ENCODE data around the gene GINS2. TPM values are rescaled to one million over a fixed set of nuclear protein-coding genes. Genes with fewer than 3 reads are reported as not detected.

The GINS2 gene
- total and polyA plus RNA-seq, 2 experiments from 2014 or later: 8.9 to 26.5 TPM

DNA sequence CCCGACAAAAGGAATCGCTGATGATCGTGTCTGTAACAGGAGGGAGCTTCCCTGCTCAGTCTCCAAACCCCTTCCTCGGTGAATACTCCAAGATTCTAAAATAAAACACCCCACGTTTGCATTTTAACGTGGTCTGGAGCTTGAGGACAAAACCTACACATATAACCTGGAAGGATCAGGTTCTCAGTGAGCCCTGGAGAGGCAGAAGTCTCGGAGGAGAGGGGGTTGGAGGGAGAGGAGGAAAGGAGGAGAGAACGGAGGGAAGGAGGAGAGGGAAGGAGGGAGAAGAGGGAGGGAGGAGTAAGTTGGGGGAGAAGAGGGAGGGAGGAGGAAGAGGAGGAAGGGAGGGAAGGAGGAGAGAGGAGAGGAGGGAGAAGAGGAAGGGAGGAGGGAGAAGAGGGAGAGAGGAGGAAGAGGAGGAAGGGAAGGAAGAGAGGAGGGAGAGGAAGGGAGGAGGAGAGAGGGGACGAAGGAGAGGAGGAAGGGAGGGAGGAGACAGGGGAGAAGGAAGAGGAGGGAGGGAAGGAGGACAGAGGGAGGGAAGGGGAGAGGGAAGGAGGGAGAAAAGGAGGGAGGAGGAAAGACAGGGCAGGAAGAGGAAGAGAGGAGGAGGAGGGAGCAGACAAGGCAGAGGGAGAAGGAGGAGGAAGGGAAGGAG, 27.4 kb upstream of the GINS2 start:
- H3K27me3 ChIP-seq: peaks cover 26% of the 10 kb centered on the region
- no peak overlapping the region for H3K27ac ChIP-seq
- no peak for DNase-seq (ENCODE audit: low read depth in 1 of 2, low spot score in 1 of 2)
- no peaks in the 10 kb centered on the region for H3K9me3 ChIP-seq (ENCODE audit: low read depth)
- H3K4me1 ChIP-seq (ENCODE audit: low read depth): peaks cover 3% of the 10 kb centered on the region
- TF ChIP-seq, protein P1, sequence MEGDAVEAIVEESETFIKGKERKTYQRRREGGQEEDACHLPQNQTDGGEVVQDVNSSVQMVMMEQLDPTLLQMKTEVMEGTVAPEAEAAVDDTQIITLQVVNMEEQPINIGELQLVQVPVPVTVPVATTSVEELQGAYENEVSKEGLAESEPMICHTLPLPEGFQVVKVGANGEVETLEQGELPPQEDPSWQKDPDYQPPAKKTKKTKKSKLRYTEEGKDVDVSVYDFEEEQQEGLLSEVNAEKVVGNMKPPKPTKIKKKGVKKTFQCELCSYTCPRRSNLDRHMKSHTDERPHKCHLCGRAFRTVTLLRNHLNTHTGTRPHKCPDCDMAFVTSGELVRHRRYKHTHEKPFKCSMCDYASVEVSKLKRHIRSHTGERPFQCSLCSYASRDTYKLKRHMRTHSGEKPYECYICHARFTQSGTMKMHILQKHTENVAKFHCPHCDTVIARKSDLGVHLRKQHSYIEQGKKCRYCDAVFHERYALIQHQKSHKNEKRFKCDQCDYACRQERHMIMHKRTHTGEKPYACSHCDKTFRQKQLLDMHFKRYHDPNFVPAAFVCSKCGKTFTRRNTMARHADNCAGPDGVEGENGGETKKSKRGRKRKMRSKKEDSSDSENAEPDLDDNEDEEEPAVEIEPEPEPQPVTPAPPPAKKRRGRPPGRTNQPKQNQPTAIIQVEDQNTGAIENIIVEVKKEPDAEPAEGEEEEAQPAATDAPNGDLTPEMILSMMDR (IDR thresholded peaks at IDR 0.05; ENCODE audit: low read depth, low read length): no peak
- no peaks in the 10 kb centered on the region for H3K36me3 ChIP-seq
- no peak overlapping the region for H3K4me3 ChIP-seq

DNA sequence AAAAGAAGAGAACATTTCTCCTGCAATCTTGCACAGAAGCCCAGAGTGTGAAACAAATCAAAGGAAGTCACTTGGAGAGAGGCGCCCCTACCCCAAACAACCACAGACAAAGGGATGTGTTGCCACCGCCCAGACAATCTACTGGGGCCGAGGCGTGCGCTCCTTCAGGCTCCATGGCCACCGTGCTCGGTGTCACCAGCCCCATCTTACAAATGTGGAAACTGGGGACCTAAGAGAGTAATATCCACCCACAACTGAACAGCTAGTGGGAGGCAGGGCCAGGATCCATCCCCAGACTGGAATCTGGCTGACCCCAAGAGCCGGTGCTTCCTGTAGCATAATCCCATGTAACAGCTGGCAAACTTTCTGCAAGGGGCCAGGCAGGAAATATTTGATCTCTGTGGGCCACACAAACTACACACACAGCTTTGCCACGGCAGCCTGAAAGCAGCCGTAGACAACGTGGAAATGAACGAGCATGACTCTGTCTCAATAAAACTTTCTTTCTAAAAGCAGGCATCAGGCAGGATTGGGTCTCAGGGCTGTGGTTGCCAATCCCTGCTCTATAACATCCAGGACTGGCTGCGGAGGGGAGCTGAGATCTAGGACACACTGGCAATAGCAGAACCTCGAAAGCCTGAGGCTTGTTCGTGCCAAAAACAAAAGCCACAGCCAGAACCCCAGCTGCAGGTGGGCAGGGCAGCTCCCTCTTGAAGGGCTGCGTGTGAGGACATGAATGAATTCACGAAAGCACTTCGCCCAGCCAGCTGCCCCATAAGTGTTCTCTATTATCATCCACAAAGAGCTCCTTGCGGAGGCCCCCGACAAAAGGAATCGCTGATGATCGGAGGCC, 26.6 kb upstream of the GINS2 start:
- peaks cover 26% of the 10 kb centered on the region for H3K27me3 ChIP-seq
- no peak overlapping the region for H3K27ac ChIP-seq
- no peaks in the 10 kb centered on the region for H3K36me3 ChIP-seq
- no peaks in the 10 kb centered on the region for H3K9me3 ChIP-seq (ENCODE audit: low read depth)
- peak; percentile 18 to 53 for DNase-seq (ENCODE audit: low read depth in 1 of 2, low spot score in 1 of 2)
- TF ChIP-seq, protein P1 (IDR thresholded peaks at IDR 0.05; ENCODE audit: low read depth, low read length): no peak
- H3K4me3 ChIP-seq: no peak overlapping the region
- peaks cover 3% of the 10 kb centered on the region for H3K4me1 ChIP-seq (ENCODE audit: low read depth)

DNA sequence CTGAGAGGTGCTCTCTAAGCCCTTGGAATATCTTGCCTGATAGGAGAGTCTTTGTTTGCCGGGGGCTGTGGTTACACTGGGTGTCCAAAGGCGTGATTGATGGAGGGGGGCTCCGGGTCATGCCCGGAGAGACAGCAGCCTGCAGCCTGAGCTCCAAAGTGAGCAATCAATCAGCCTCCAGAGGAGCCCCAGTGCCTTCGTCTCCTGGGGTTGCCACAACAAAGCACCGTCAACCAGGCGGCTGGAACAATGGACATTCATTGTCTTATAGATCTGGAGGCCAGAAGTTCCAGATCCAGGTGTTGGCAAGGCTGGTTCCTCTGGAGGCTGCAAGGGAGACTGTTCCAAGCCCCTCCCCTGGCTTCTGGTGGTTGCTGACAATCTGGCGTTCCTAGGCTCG, 24.0 kb upstream of the GINS2 start:
- no peak for DNase-seq (ENCODE audit: low read depth in 1 of 2, low spot score in 1 of 2)
- no peaks in the 10 kb centered on the region for H3K36me3 ChIP-seq
- no peak overlapping the region for H3K4me3 ChIP-seq
- peaks cover 3% of the 10 kb centered on the region for H3K4me1 ChIP-seq (ENCODE audit: low read depth)
- TF ChIP-seq, protein P1 (IDR thresholded peaks at IDR 0.05; ENCODE audit: low read depth, low read length): no peak
- peaks cover 26% of the 10 kb centered on the region for H3K27me3 ChIP-seq
- no peak overlapping the region for H3K27ac ChIP-seq
- no peaks in the 10 kb centered on the region for H3K9me3 ChIP-seq (ENCODE audit: low read depth)

DNA sequence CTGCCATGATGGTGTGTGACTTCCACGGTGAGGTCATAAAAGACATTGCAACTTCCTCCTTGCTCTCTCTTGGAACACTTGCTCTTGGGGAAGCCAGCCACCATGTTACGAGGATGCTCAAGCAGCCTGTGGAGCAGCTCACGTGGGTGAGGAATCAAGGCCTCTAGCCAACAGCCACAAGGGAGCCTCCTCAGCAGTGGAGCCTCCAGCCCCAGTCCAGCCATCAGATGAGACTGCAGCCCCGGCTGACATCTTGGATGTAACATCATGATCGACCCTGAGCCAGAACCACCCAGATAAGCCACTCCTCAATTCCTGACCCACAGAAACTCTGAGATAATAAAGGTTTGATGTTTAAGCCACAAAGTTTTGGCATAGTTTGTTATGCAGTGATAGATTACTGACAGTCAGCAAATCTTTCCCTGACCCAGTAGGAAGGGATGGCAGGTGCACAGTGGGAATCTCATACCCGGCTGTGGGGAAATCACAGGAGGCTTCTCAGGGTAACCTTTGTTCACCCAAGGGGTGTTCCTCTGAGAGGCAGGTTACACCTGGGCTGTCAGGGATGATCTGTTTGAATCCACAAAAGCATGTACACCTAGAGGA, 23.3 kb upstream of the GINS2 start:
- Histone ChIP-seq H3K27ac (no peak overlapping the region), H3K27me3 (peaks cover 21% of the 10 kb centered on the region), H3K4me3 (no peak overlapping the region), H3K4me1 (ENCODE audit: low read depth) (peaks cover 3% of the 10 kb centered on the region), H3K9me3 (ENCODE audit: low read depth) (no peaks in the 10 kb centered on the region), H3K36me3 (no peaks in the 10 kb centered on the region)
- TF ChIP-seq, protein P1 (IDR thresholded peaks at IDR 0.05; ENCODE audit: low read depth, low read length): no peak
- DNase-seq (ENCODE audit: low read depth in 1 of 2, low spot score in 1 of 2): no peak

DNA sequence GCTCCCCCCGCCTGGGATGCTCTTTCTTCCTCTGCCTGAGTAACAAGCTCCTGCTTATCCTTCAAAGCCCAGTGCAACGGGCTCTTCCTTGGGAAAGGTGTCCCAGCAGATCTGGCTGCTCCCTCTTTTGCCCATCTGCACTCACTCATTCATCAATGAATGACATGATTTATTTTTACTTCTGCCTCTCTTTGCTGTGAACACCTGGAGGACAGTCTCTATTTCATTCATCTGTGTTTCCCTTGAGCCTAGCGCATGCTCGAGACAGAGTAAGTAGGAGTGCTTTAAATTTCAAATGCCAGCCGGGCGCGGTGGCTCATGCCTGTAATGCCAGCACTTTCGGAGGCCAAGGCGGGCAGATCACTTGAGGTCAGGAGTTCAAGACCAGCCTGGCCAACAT, 22.0 kb upstream of the GINS2 start:
- Histone ChIP-seq H3K27me3 (peaks cover 8% of the 10 kb centered on the region), H3K4me1 (ENCODE audit: low read depth) (no peaks in the 10 kb centered on the region), H3K27ac (no peak overlapping the region), H3K9me3 (ENCODE audit: low read depth) (no peaks in the 10 kb centered on the region), H3K36me3 (no peaks in the 10 kb centered on the region), H3K4me3 (no peak overlapping the region)
- TF ChIP-seq, protein P1 (IDR thresholded peaks at IDR 0.05; ENCODE audit: low read depth, low read length): no peak
- DNase-seq (ENCODE audit: low read depth in 1 of 2, low spot score in 1 of 2): no peak

Data from cardiac muscle cell (in vitro differentiated cells and primary cell).